Measurements from ENCODE around the gene TP63.

Gene TP63

DNA sequence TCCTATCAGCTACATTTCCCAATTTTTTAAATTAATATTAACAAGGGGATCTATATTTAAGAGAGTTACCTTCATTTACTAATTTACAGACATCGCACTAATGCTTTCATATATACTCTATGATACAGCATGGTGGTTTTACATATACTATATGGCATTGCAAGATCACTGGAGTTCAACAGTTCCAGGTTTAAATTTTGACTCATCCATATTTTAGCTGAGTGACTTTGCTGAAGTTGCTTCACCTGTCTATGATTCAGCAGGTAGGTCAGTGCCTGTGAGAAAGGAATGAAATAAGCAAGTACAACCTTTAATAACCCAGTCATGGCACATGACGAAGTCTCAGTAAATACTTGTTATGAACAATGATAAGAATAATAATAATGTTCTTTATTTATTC is 278.4 kb downstream of the TP63 start:
- DNase-seq (ENCODE audit: low spot score), result no peak

DNA sequence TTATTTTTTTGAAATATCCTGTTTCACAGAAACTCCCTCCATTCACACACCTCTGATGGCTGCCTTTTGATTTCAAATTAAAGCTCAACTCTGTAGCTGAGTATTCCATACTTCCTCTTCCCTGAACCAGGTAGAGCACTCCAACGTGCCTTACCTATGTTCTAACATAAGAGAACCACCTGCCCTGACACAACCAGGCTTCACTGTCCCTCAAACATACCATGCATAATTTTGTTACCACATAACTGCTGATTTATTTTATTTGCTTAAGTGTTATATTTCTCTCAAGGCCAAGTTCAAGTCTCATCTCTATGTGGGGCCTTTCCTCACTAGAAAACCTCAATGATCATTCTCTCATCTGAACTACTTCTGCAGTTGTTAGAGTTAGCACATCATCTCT is 279.8 kb downstream of the TP63 start:
- no peak for DNase-seq (ENCODE audit: low spot score)

DNA sequence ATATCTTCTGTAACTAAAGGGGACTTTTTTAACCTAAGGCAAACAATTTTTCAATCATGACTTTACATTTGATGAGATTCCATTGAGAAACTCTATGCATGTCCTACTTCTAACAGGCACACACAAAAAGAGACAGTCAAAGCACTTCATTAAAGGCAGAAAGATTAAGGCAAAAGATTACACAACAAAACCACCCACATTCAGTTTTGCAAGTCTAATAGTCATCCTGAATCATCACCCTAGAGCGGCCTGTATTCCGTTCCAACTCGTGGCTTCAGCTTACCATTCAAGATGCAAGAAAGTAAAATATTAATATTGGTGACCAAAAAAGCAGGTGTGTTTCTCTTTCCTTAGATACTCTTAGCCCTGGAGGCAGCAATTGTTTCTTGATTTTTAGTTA is 283.6 kb downstream of the TP63 start:
- no peak for DNase-seq (ENCODE audit: low spot score)

DNA sequence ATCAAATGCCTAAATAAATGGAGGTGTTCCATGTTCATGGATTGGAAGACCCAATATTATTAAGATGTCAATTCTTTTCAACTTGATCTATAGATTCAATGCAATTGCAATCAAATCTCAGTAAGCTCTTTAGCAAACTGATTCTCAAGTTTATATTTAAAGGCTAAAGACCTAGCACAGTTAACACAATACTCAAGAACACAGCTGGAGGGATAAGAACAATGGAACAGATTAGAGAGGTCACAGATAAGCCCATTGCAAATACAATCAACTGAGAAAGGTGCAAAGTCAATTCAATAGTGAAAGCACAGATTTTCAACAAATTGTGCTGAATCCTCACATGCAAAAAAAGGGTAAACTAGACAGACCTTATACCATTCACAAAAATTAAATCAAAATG is 290.6 kb downstream of the TP63 start:
- DNase-seq (ENCODE audit: low spot score), result no peak

DNA sequence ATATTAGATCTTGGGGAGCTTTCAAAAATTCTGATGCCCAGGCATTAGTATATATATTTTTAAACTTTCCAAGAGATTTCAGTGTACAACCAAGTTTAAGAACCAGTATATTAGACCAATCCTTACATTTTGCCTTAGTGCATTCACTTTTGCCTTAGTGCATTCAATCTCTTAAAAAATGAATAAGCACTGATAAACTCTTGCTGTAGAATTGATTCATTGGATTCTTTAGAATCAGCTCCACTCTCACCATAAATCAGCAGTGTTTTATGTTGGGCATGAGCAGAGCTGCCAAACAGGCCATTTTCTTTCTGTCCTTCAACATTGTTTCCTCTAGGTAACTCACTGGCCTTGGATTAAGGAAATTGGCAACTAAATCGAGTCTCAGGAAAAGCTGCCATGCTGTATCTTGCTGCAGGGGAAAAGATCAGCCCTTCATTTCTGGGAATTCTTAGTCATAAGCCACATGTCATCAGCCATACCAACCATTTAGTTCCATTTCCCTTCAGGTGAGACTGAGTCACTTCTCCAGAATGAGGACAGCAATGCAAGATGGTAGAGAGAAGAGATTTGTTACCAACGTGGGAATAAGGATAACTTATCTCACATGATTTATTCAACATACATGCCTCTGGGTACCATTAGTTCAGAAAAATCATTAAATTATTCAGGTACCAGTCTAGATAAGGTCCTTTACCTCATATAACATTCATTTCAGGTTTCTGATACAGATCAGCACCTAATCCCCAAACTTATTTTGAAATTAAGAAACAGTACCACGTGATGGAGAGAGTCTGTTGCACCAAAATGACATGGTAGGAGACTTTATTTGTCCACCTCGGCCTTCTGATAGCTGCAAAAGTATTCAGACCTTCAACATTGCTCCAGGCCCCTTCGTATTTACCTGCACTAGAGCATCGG is 297.0 kb downstream of the TP63 start:
- no peak for DNase-seq (ENCODE audit: low spot score)

DNA sequence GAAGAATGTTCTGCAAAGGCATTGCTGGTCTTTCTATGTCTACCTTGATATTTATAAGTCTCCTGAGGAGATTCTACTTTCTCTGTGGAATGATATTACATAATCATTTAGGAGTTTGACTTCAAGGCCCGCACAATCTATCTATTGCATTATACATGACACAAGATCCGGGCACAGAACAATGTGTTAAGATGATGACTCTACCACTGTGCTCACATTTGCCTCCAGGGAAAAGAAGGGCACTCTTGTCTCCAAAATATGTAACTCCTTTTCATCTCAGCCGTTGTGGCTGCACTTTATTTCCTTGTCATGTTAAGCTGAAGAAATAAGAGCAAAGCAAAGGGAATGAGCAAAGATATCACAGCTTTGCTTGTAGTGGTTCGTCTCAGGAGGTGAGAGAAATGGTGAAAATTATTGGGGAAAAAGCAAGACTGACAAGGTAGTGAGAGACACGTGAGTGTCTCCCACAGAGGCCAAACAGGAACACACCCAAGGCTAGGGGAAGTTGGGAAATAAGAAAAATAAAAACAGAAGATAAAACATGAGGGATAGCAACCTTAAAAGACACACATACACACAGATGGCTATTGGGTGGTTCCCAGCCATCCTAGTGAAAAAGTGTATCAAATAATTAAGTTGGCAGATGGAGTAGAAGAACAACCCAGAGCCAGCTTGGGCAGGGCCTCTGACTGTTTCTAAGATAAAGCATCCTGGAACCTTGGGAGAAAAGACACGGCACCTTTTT is 305.2 kb downstream of the TP63 start:
- no peak for DNase-seq (ENCODE audit: low spot score)

DNA sequence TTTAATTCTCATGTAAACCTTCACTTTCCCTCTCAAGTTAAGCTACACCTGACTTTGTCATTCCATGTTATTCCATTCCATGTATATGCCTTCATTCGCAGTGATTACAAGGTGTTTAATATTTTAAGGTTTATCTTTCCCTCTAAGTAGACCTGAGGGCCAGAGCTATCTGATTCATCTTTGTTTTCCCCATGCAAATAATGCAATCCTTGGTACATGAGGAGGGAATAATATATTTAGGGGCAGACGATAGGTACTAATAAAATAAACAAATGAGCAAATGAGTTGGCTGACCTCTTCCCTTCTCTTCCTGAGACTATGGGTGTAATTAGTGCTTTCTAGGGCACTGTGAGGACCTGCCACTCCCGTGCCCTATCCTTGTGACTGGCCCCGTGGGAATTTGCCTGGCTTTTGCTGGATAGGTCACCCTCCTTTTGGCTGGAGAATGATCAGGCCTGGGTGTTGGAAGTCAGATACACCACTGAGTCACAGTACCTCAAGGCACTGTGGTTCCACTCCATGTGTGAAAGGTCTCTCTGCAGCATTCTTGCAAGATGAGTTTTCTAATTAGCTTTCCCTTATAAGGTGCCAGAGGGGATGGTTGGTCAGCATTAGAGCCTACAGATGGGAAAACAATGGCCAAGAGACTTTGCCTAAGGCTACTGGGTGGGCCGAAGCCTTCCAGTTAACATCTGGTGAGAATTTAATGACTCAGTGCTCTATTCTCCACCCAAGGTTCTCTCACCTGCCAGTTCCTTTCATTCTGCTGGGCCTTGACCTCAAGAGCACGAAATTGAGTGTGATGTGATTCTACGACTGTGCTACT is 306.3 kb downstream of the TP63 start:
- no peak for DNase-seq (ENCODE audit: low spot score)

DNA sequence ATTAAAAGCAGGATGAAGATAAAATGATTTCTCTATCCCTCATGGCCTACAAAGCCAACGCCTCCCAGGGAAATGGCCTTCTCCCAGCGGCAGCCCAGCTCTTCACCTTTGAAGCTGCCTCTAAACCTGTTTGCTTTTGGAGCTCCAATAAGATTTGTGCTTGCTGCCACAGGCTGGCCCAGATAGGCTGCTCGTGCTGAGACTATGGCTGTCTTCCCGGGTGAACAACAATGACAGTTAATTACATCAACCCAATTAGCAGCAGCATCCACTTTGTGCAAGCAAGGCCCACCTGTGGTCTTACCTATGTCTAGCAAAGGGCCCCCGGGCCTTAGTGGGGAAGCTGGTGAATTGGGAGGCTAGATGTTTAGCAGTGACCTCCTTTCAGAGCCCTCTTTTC is 309.9 kb downstream of the TP63 start:
- DNase-seq (ENCODE audit: low spot score), result peak; percentile 23

DNA sequence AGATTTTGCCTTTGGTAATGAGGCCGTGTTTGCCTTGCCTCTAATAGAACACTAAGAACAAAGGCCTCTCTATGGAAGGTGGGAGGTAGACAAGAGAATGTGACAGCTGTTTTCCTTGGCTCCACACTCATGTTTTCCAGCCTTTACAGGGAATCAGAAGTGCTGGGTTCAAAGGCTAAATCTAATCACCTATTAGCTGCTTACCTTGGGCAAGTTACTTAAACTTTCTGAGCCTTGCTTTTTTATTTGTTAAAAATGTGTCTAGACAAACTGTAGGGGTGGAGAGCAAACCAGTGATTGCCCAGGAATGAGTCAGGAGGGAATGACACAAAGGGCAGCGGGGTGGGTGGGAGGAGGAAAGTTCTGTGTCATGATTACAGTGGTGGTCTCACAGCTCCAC is 310.5 kb downstream of the TP63 start:
- no peak for DNase-seq (ENCODE audit: low spot score)

DNA sequence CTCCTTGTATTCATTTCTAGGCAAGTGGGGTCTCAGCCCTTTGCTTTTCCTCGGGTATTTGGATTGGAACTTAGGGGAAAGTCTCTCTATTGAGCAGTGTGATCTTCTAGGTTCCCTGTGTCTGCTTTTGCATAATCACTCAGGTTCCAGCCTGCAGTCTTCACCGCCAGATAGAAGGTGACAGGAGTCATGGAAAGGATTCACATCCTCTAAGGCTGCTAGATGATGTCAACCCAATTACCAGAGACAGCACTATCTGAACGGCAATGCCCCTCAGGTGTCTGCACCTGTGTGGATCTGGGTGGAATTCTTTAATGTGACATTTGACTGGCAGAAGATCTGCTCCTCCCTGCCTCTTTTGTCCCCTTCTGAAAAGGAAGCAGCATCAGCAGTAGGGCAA is 311.8 kb downstream of the TP63 start:
- DNase-seq (ENCODE audit: low spot score), result no peak

DNA sequence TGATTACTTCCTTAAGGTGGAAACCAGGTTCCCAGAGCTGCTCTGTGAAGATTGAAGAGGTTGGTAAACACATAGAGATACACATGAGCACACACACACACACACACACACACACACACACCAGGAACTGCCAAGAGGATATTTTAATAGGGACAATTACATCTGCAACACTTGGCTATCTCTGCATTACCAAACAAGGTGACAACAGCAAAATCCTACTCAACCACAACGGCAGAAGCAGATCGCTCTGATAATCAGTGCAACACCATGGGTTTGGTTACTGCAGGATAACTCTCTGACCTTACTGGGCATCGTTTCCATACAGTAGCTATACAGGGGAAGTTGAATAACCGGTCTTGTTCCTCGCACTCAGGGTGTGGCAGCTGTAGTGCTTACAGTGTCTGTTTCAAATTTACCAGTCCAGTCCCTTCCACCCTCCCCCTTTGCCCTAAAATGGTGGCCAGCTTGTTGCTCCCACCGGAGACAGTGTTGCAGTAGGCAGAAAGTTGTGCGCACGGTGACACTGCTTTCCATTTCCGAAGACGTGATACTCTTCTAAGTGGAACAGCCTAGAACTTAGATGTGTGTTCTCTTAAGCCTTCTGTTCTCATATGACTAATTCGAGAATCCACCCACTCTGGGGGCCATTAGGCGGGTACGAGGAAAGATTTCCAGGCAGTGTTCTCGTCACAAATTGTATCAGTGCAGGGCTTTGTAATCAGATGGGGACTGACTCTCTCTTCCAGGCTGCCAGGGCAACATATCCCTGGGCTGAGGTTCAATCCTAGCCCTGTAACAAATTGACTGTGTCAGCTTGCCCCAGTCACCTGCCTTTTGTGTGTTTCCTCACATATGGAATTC is 313.3 kb downstream of the TP63 start:
- DNase-seq (ENCODE audit: low spot score), result no peak

DNA sequence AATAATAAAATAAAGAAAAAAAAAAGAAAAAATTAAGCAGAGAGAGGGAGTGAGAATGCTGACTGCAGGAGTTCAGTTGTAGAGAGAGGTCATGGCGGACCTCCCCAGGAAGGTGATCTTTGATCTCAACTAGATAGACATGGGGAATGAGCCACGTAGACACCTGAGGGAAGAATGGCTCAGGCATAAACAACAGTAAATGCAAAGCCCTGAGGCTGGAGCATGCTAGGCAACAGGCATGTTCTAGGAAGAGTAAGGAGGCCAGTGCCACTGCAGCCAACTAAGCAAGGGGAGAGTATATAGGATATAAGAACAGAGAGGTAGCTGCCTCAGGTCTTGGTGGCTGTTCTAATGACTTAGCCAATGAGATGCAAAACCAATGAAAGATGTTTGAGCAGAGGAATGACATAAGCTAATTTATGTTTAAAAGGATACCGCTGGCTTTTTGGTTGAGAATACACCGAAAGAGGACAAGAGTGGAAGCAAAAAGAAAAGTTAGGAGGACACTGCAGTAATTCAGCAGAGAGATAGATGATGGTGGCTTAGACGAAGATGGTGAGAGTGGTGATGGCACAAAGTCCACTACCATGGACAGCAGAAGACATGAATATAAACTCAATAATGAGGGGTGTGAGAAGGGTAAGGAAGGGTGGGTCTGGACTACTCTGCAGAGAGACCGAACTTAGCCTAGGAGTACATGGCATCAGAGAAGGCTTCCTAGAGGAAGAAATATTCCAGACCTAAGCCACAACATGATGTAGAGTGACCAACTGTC is 314.9 kb downstream of the TP63 start:
- DNase-seq (ENCODE audit: low spot score), result no peak

Small RNA genes within 50 kb of the gene (small RNA-seq; reads per million reads assigned to genes)
- gene AC078809.1, result 0 reads per million in 2 experiments
- 0 reads per million in 2 experiments for gene MIR944
